HepG2 (cell line): ENCODE data around the gene CCDC117. TPM values are rescaled to one million over a fixed set of nuclear protein-coding genes. Genes with fewer than 3 reads are reported as not detected.

Source experiments
- ATAC-seq: fragments of 200-7000 bp; cut with Tn5 transposase; 3 replicates; pipeline ENCODE4 v1.9.1; 2020; ENCODE audit warnings: mild to moderate bottlenecking, moderate library complexity
- BruUV-seq: library from RNA; stranded (reverse); fragments of 400-500 nt; replicated peaks from 2 replicates; lab custom pipeline; 2021; lab: Mats Ljungman, UMichigan
- CTCF ChIA-PET: fragments of 300-600 bp; formaldehyde crosslinking; extraction: SDS; loops from one replicate; lab custom pipeline; 2021; ENCODE audit warnings: low total read pairs, inconsistent platforms, low intra/inter-chr PET ratio; lab: Yijun Ruan, JAX
- POLR2A ChIA-PET: fragments of 350-600 bp; sonication (Branson Sonifier 250); formaldehyde crosslinking; loops from one replicate; lab custom pipeline; 2020; ENCODE audit warnings: antibody characterized with exemption, inconsistent platforms; lab: Yijun Ruan, JAX
- DNase-seq: peaks from one replicate; pipeline ENCODE4 v3.0.0-alpha.2; 2015; ENCODE audit warnings: low spot score
- FAIRE-seq: peaks from 3 replicates; lab custom pipeline; 2011; peaks lifted over from hg19 to GRCh38; lab: Jason Lieb, UNC
- H2AFZ ChIP-seq: one replicate; pipeline ENCODE4 v1.6.1; 2011; ENCODE audit warnings: low read length, inconsistent platforms
- H3K27ac ChIP-seq: fragments of 300-600 bp; 3 replicates; pipeline ENCODE4 v1.8.0; 2011; ENCODE audit warnings: mixed run types, mild to moderate bottlenecking, mixed read lengths, low read length, inconsistent platforms; ENCODE audit not compliant: insufficient read depth; ENCODE audit errors: extremely low read length
- H3K27me3 ChIP-seq, 2 experiments: fragments of 200-600 bp in 1 of 2; 2 replicates in 1 of 2; 3 replicates in 1 of 2; pipeline versions ENCODE4 v1.6.0 to v1.8.0; 2011; ENCODE audit warnings: low read length in 2 of 2, mild to moderate bottlenecking in 2 of 2, moderate library complexity in 2 of 2, inconsistent platforms in 1 of 2; ENCODE audit not compliant: insufficient read depth in 2 of 2, control insufficient read depth in 1 of 2
- H3K36me3 ChIP-seq, 2 experiments: fragments of 200-600 bp in 1 of 2; replicated peaks in 1 of 2; 2 replicates in 1 of 2; 3 replicates in 1 of 2; pipeline versions ENCODE4 v1.5.1 to v1.8.0; 2011; ENCODE audit warnings: low read length in 2 of 2, inconsistent platforms in 1 of 2; ENCODE audit not compliant: insufficient read depth in 2 of 2, control insufficient read depth in 1 of 2
- H3K4me1 ChIP-seq: 2 replicates; pipeline ENCODE4 v1.5.1; 2012; ENCODE audit warnings: low read length, inconsistent platforms; ENCODE audit not compliant: insufficient read depth
- H3K4me2 ChIP-seq: 2 replicates; pipeline ENCODE4 v1.6.0; 2011; ENCODE audit warnings: low read depth, low read length, inconsistent platforms
- H3K4me3 ChIP-seq, 3 experiments: fragments of 200-600 bp in 1 of 3; sonication (generic), shearing (Covaris generic) in 1 of 3; replicated peaks in 1 of 3; 2 replicates each; pipeline ENCODE4 v1.5.1; 2011 to 2016; ENCODE audit warnings: low read length in 3 of 3, inconsistent platforms in 2 of 3, low read depth in 2 of 3, mild to moderate bottlenecking in 2 of 3, control low read depth in 1 of 3, mixed read lengths in 1 of 3; ENCODE audit not compliant: insufficient read depth in 1 of 3
- H3K79me2 ChIP-seq: one replicate; pipeline ENCODE4 v1.6.1; 2011; ENCODE audit warnings: low read length, inconsistent platforms; ENCODE audit not compliant: insufficient read depth
- H3K9ac ChIP-seq: 2 replicates; pipeline ENCODE4 v1.6.0; 2011; ENCODE audit warnings: mild to moderate bottlenecking, low read depth, low read length, inconsistent platforms; ENCODE audit not compliant: insufficient read depth
- H3K9me3 ChIP-seq: 2 replicates; pipeline ENCODE4 v1.5.1; 2012; ENCODE audit warnings: mild to moderate bottlenecking, low read length
- H4K20me1 ChIP-seq: 2 replicates; pipeline ENCODE4 v1.6.0; 2011; ENCODE audit warnings: inconsistent platforms, mild to moderate bottlenecking, low read length, moderate library complexity; ENCODE audit not compliant: insufficient read depth
- GTF2F1 ChIP-seq: fragments of 150-350 bp; IDR thresholded peaks from 2 replicates; pipeline ENCODE4 v1.6.1; 2014; ENCODE audit warnings: low read length
- JUNB ChIP-seq: sonication (generic); formaldehyde crosslinking; IDR thresholded peaks from 2 replicates; pipeline ENCODE4 v1.8.0; 2022; ENCODE audit warnings: missing genetic modification reagents, mild to moderate bottlenecking, borderline replicate concordance
- MTF2 ChIP-seq: sonication (generic); formaldehyde crosslinking; IDR thresholded peaks from 2 replicates; pipeline ENCODE4 v1.5.0; 2020; ENCODE audit warnings: missing genetic modification reagents, borderline replicate concordance
- PAX8 ChIP-seq: sonication (generic); formaldehyde crosslinking; IDR thresholded peaks from 2 replicates; pipeline ENCODE4 v1.8.0; 2022; ENCODE audit warnings: mild to moderate bottlenecking, missing genetic modification reagents, borderline replicate concordance
- PCBP1 ChIP-seq: fragments of 200-400 bp; formaldehyde crosslinking; IDR thresholded peaks from 2 replicates; pipeline ENCODE4 v1.6.1; 2017; ENCODE audit warnings: mild to moderate bottlenecking, low read depth, low read length, borderline replicate concordance
- SP1 ChIP-seq, 2 experiments: fragments of 450-650 bp in 1 of 2; sonication (generic) in 1 of 2; formaldehyde crosslinking in 1 of 2; IDR thresholded peaks; 2 replicates each; pipeline versions ENCODE4 v1.4.0 to v1.6.1; 2016 to 2020; ENCODE audit warnings: missing genetic modification reagents in 1 of 2
- SUZ12 ChIP-seq: fragments of 150-350 bp; IDR thresholded peaks from 2 replicates; pipeline ENCODE4 v1.6.1; 2014; ENCODE audit warnings: low read depth, low read length
- ZFAT ChIP-seq: sonication (generic); formaldehyde crosslinking; conservative IDR thresholded peaks from 2 replicates; pipeline ENCODE4 v1.8.1; 2023; ENCODE audit warnings: missing genetic modification reagents, inconsistent platforms
- ZFP36L1 ChIP-seq: sonication (generic); formaldehyde crosslinking; IDR thresholded peaks from 2 replicates; pipeline ENCODE4 v1.8.0; 2022; ENCODE audit warnings: mild to moderate bottlenecking, missing genetic modification reagents, moderate library complexity
- ZNF10 ChIP-seq: sonication (generic); formaldehyde crosslinking; IDR thresholded peaks from 2 replicates; pipeline ENCODE4 v1.4.0; 2020; ENCODE audit warnings: mild to moderate bottlenecking, low read depth, missing genetic modification reagents, borderline replicate concordance
- ZNF34 ChIP-seq: sonication (generic); formaldehyde crosslinking; IDR thresholded peaks from 2 replicates; pipeline ENCODE4 v1.4.0; 2020; ENCODE audit warnings: mild to moderate bottlenecking, missing genetic modification reagents, borderline replicate concordance
- ZNF430 ChIP-seq: sonication (generic); formaldehyde crosslinking; IDR thresholded peaks from 2 replicates; pipeline ENCODE4 v1.9.0; 2021; ENCODE audit warnings: mild to moderate bottlenecking, missing genetic modification reagents
- ZNF510 ChIP-seq: sonication (generic); formaldehyde crosslinking; IDR thresholded peaks from 2 replicates; pipeline ENCODE4 v1.4.0; 2020; ENCODE audit warnings: low read depth, mild to moderate bottlenecking, missing genetic modification reagents
- ZNF558 ChIP-seq: sonication (generic); formaldehyde crosslinking; IDR thresholded peaks from 2 replicates; pipeline ENCODE4 v1.9.0; 2022; ENCODE audit warnings: mild to moderate bottlenecking, missing genetic modification reagents, borderline replicate concordance
- WGBS: methylation state at CpG from one replicate; pipeline ENCODE4 v1.1.6; 2017; ENCODE audit warnings: low lambda C conversion rate; 5-methylcytosine and 5-hydroxymethylcytosine counted together
- in situ Hi-C: cut with HindIII; loops from 2 replicates; pipeline ENCODE4 v1.10.0; 2017; ENCODE audit warnings: low pct_unique_long_range_greater_than_20kb; ENCODE audit not compliant: extremely low pct_ligation_motif_present
- intact Hi-C: fragments of 100-400 bp; cut with micrococcal nuclease; formaldehyde crosslinking; loops from one replicate; pipeline ENCODE4 v1.10.0; 2022; ENCODE audit not compliant: unreplicated experiment
- polyA plus RNA-seq, 8 experiments: library from polyadenylated mRNA; depleted of rRNA in 3 of 8; stranded (reverse) in 7 of 8; unstranded in 1 of 8; fragments of >200 nt; fragmentation: Illumina TruSeq in 4 of 8; extraction: Trizol in 4 of 8; gene quantifications; 2 replicates each; pipeline versions ENCODE4 v1.2.1 to v1.2.3, GENCODE V29; 2011 to 2016; ENCODE audit warnings: low read depth in 4 of 8, missing spikeins in 1 of 8, mixed read lengths in 1 of 8; ENCODE audit not compliant: insufficient read depth in 1 of 8
- total RNA-seq, 5 experiments: library from RNA; depleted of rRNA; stranded (reverse); fragments of >200 nt; fragmentation: Illumina TruSeq; extraction: Trizol; gene quantifications; 2 replicates each; pipeline ENCODE4 v1.2.3, GENCODE V29; 2016; ENCODE audit warnings: low read depth in 1 of 5
- TF ChIP-seq, protein P1 (sequence below): sonication (generic); formaldehyde crosslinking; IDR thresholded peaks from 2 replicates; pipeline ENCODE4 v1.8.1; 2023; ENCODE audit warnings: mild to moderate bottlenecking, missing genetic modification reagents

CCDC117 gene
- total and polyA plus RNA-seq, 2 of the 13 experiments (the other 11 are each of a cell fraction or from before 2014, with no cell fraction given): 12.6 to 34.2 TPM

DNA sequence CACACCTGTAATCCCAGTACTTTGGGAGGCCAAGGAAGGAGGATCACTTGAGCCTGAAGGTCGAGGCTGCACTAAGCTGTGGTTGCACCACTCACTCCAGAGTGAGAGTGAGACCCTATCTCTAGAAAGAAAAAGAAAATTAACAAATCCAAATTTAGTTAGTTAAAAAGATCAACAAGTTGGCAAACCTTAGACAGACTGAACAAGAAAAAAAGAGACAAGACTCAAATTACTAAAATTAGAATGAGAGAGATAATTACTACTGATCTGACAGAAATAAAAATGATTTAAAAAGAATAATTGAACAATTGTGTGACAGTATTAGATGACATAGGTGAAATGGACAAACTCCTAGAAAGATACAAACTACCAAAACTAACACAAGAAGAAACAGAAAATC lies 44.5 kb upstream of the CCDC117 start:
- WGBS: 94% methylated on average over 1 of the region's 1 CpG

DNA sequence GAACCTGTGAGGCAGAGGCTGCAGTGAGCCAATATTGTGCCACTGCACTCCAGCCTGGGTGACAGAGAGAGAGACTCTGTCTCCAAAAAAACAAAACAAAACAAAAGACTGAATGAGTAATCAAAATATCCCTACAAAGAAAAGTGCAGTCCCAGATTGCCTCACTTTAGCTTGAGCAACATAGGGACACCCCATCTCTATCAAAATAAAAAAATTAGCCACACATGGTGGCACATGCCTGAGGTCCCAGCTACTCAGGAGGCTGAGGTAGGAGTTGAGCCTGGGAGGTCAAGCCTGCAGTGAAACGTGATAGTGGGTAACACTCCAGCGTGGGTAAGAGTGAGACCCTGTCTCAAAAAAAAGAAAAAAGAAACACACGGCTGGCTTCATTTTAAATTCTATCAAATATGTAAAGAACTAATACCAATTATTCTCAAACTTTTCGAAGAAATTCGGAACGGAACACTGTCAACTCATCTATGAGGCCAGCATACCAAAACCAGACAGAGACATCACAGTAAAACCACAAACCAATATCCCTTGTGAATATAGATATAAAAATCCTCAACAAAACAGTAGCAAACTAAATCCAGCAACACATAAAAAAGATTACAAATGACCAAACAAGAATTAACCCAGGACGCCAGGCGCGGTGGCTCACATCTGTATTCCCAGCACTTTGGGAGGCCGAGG lies 43.7 kb upstream of the CCDC117 start:
- Histone ChIP-seq H3K27ac (no peak overlapping the region), H2AFZ (no peak overlapping the region), H4K20me1 (no peaks in the 10 kb centered on the region), H3K9ac (no peak overlapping the region), H3K9me3 (no peaks in the 10 kb centered on the region), H3K4me1 (no peaks in the 10 kb centered on the region), H3K4me2 (no peak overlapping the region), H3K36me3 (peaks cover 4 to 38% of the 10 kb centered on the region in 2 experiments; a peak in 3 of 5 replicates), H3K79me2 (no peaks in the 10 kb centered on the region), H3K4me3 (no peak overlapping the region), H3K27me3 (no peaks in the 10 kb centered on the region)
- ATAC-seq: no peak
- BruUV-seq: no TSS peak
- in situ Hi-C loops (no loop called here), intact Hi-C loops (no loop called here)
- WGBS: 98% methylated on average over 10 of the region's 10 CpGs
- ChIA-PET CTCF (no interaction called here), POLR2A (interaction anchor here (1.4 kb wide), 1 partner anchor 18 kb away, joined by 3 read pairs; no protein-coding TSS in a partner anchor)
- FAIRE-seq: no peak
- no peak for DNase-seq
- TF ChIP-seq JUNB (no peak), ZNF10 (CRISPR knock-in tag) (no peak), PAX8 (CRISPR knock-in tag) (no peak), SP1 (IDR thresholded peaks at IDR 0.05) (no peak), SP1 (CRISPR knock-in tag; IDR thresholded peaks at IDR 0.05) (no peak), ZNF558 (no peak), PCBP1 (no peak), SUZ12 (no peak), ZFAT (CRISPR knock-in tag) (no peak), ZNF510 (CRISPR knock-in tag) (no peak), ZNF430 (CRISPR knock-in tag) (no peak), MTF2 (no peak), GTF2F1 (no peak)
- TF ChIP-seq, protein P1, sequence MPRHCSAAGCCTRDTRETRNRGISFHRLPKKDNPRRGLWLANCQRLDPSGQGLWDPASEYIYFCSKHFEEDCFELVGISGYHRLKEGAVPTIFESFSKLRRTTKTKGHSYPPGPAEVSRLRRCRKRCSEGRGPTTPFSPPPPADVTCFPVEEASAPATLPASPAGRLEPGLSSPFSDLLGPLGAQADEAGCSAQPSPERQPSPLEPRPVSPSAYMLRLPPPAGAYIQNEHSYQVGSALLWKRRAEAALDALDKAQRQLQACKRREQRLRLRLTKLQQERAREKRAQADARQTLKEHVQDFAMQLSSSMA: no peak
- TF ChIP-seq, all 625 proteins: peak for 0

More for the DNA sequence above, 44.5 kb upstream of the CCDC117 start:
- no peaks in the 10 kb centered on the region for H4K20me1 ChIP-seq
- no peak overlapping the region for H3K9ac ChIP-seq
- no TSS peak for BruUV-seq
- ATAC-seq (no peak), FAIRE-seq (no peak), DNase-seq (no peak)
- no peaks in the 10 kb centered on the region for H3K79me2 ChIP-seq
- H3K27me3 ChIP-seq: no peaks in the 10 kb centered on the region
- ChIA-PET CTCF (no interaction called here), POLR2A (no interaction called here)
- H3K9me3 ChIP-seq: no peaks in the 10 kb centered on the region
- TF ChIP-seq ZNF34 (CRISPR knock-in tag) (no peak), ZFP36L1 (no peak)
- no peak overlapping the region for H2AFZ ChIP-seq
- H3K4me2 ChIP-seq: no peak overlapping the region
- in situ Hi-C loops (no loop called here), intact Hi-C loops (no loop called here)
- no peaks in the 10 kb centered on the region for H3K4me1 ChIP-seq
- peaks cover 0 to 37% of the 10 kb centered on the region in 2 experiments; a peak in 3 of 5 replicates for H3K36me3 ChIP-seq
- no peak overlapping the region for H3K4me3 ChIP-seq
- no peak overlapping the region for H3K27ac ChIP-seq
